Testis (tissue), 3 donors: ENCODE results near the gene KIAA1958. TPM values are rescaled to one million over a fixed set of nuclear protein-coding genes. Genes with fewer than 3 reads are reported as not detected.
A peak's percentile ranks its signal among the peaks of the same experiment; 100 is the strongest.

Experiments
- DNase-seq: peaks from one replicate; pipeline ENCODE4 v3.0.0-alpha.2; 2019
- H3K27ac ChIP-seq, 2 donors: fragments of 200-600 bp; sonication (generic); one replicate each; pipeline ENCODE4 v1.5.1; 2019
- H3K27me3 ChIP-seq: fragments of 200-600 bp; sonication (generic); one replicate; pipeline ENCODE4 v1.5.1; 2019
- H3K36me3 ChIP-seq: fragments of 200-600 bp; sonication (generic); one replicate; pipeline ENCODE4 v1.5.1; 2017; ENCODE audit warnings: low read depth; ENCODE audit errors: missing control alignments
- H3K4me1 ChIP-seq: fragments of 200-600 bp; sonication (generic); one replicate; pipeline ENCODE4 v1.5.1; 2019
- H3K4me3 ChIP-seq, 2 donors: fragments of 200-600 bp; sonication (generic); one replicate each; pipeline ENCODE4 v1.5.1; 2017 to 2019
- H3K9me3 ChIP-seq: fragments of 200-600 bp; sonication (generic); one replicate; pipeline ENCODE4 v1.5.1; 2017
- POLR2A ChIP-seq: fragments of 450-650 bp; IDR thresholded peaks from one replicate; pipeline ENCODE4 v1.6.1; 2017; ENCODE audit warnings: antibody characterized with exemption, mild to moderate bottlenecking, moderate library complexity
- WGBS, 2 donors: methylation state at CpG; one replicate each; pipeline ENCODE4 v1.1.5; 2018; 5-methylcytosine and 5-hydroxymethylcytosine counted together
- intact Hi-C: fragments of 100-400 bp; cut with DNase I; formaldehyde crosslinking; loops from one replicate; pipeline ENCODE4 v1.15.1; 2023; ENCODE audit warnings: low total_unique reads
- polyA plus RNA-seq: library from polyadenylated mRNA; stranded (reverse); fragments of 350-450 nt; fragmentation: Illumina TruSeq; extraction: RNeasy Lipid Tissue Mini Kit (QIAGEN cat#74804); gene quantifications from one replicate; pipeline ENCODE4 v1.2.3, GENCODE V29; 2014; ENCODE audit warnings: low read depth, low replicate concordance; ENCODE audit not compliant: insufficient read depth
- total RNA-seq, 2 donors: library from RNA; depleted of rRNA; stranded (reverse); fragments of >200 nt; gene quantifications; one replicate each; pipeline ENCODE4 v1.2.3, GENCODE V29; 2016
- TF ChIP-seq, protein P1 (sequence below), 3 experiments: fragments of 450-650 bp in 2 of 3; fragments of 200-600 bp in 1 of 3; sonication (generic) in 1 of 3; IDR thresholded peaks; one replicate each; pipeline ENCODE4 v1.5.1; 2016 to 2019; ENCODE audit warnings: antibody characterized with exemption in 3 of 3, mild to moderate bottlenecking in 2 of 3, moderate library complexity in 1 of 3

The KIAA1958 gene
- total and polyA plus RNA-seq, 3 donors from 2014 or later = 14.5 to 74.8 (median 66.5) TPM

- WGBS, 2 donors = 91 to 92% methylated on average over 5 of the region's 5 CpGs
- TF ChIP-seq POLR2A = no peak
- TF ChIP-seq, protein P1, sequence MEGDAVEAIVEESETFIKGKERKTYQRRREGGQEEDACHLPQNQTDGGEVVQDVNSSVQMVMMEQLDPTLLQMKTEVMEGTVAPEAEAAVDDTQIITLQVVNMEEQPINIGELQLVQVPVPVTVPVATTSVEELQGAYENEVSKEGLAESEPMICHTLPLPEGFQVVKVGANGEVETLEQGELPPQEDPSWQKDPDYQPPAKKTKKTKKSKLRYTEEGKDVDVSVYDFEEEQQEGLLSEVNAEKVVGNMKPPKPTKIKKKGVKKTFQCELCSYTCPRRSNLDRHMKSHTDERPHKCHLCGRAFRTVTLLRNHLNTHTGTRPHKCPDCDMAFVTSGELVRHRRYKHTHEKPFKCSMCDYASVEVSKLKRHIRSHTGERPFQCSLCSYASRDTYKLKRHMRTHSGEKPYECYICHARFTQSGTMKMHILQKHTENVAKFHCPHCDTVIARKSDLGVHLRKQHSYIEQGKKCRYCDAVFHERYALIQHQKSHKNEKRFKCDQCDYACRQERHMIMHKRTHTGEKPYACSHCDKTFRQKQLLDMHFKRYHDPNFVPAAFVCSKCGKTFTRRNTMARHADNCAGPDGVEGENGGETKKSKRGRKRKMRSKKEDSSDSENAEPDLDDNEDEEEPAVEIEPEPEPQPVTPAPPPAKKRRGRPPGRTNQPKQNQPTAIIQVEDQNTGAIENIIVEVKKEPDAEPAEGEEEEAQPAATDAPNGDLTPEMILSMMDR (IDR thresholded peaks at IDR 0.05) = no peak
- Histone ChIP-seq H3K27me3 (no peaks in the 10 kb centered on the region), H3K9me3 (no peaks in the 10 kb centered on the region), H3K27ac (no peak overlapping the region), H3K4me1 (no peaks in the 10 kb centered on the region), H3K36me3 (no peaks in the 10 kb centered on the region), H3K4me3 (no peak overlapping the region)
- intact Hi-C loops = no loop called here
- DNase-seq = no peak
Measured at GRCh38 chr9:112699230-112699629, 212.6 kb downstream of the KIAA1958 start.

DNA sequence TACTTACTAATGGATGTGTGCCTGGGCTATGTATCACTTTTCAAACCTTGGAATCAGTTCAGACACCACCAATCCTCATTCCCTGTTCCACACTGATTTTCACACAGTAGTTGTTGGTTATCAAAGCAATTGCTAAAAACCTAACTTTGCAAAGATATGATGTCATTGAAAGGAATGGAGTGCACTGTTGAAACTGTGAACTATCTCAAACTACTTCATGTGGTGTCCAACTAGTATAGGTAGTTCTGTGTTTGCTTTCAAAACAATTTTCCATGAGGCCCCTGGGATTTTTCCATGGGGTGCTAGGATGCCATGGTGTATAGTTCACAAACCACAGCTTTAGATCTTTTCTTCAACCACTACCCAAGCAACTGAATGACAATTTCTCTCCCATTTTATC lies 213.5 kb downstream of the KIAA1958 start:
- TF ChIP-seq, protein P1 (IDR thresholded peaks at IDR 0.05) = no peak
- TF ChIP-seq POLR2A = no peak
- intact Hi-C loops = no loop called here

GRCh38 chr9:112703304-112703703 lies 216.7 kb downstream of the KIAA1958 start:
- peak overlapping the region in 1 of 2 donors; percentile 9 for H3K27ac ChIP-seq
- DNase-seq = no peak
- TF ChIP-seq, protein P1 (IDR thresholded peaks at IDR 0.05) = no peak
- TF ChIP-seq POLR2A = no peak
- no peak overlapping the region for H3K4me3 ChIP-seq
- H3K36me3 ChIP-seq = no peaks in the 10 kb centered on the region
- intact Hi-C loops = no loop called here
- no peaks in the 10 kb centered on the region for H3K4me1 ChIP-seq
- no peaks in the 10 kb centered on the region for H3K9me3 ChIP-seq
- no peaks in the 10 kb centered on the region for H3K27me3 ChIP-seq
- 67 to 84% methylated on average over 2 of the region's 2 CpGs for WGBS, 2 donors

More for the DNA sequence above, 213.5 kb downstream of the KIAA1958 start:
- H3K4me3 ChIP-seq = no peak overlapping the region
- H3K9me3 ChIP-seq = no peaks in the 10 kb centered on the region
- no peaks in the 10 kb centered on the region for H3K27me3 ChIP-seq
- no peaks in the 10 kb centered on the region for H3K36me3 ChIP-seq
- no peak overlapping the region for H3K27ac ChIP-seq
- no peak for DNase-seq
- no peaks in the 10 kb centered on the region for H3K4me1 ChIP-seq

DNA sequence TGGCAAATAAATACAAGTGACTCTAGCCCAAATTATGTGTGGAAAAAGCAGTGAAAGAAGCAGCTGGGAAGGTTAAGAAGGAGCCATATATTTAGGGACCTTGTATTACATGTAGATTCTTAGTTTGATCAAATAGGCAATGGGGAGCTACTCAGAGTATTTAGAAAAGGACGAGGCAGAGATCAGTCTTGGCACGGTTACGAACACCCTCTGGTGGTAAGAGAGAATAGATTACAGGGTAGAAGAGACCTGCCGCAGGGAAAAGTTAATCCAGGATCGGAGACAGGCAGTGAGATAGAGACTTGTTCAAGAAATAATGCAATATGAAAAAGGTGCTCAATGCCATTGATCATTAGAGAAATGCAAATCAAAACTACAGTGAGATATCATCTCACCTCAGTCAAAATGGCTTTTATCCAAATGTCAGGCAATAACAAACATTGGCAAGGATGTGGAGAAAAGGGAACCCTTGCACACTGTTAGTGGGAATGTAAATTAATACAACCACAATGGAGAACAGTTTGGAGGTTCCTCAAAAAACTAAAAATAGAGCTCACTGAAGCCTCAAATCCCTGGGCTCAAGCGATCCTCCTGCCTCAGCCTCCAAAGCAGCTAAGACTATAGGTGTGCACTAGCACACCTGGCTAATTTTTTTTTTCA lies 219.3 kb downstream of the KIAA1958 start:
- Histone ChIP-seq H3K27ac (no peak overlapping the region), H3K4me1 (no peaks in the 10 kb centered on the region), H3K36me3 (no peaks in the 10 kb centered on the region), H3K4me3 (no peak overlapping the region), H3K27me3 (no peaks in the 10 kb centered on the region), H3K9me3 (no peaks in the 10 kb centered on the region)
- WGBS, 2 donors = 53 to 62% methylated on average over 6 of the region's 6 CpGs
- intact Hi-C loops = no loop called here
- no peak for TF ChIP-seq POLR2A
- TF ChIP-seq, protein P1 (IDR thresholded peaks at IDR 0.05) = peak; percentile 32 to 54 (median 50)
- peak; percentile 78 for DNase-seq
